Activated naive CD4-positive, alpha-beta T cell treated with Interleukin-2 at 50 U/mL for 16 hours (primary cell): ENCODE measurements around the gene CATSPER4.
"Not testable (repeated sequence)": the region's sequence is repeated elsewhere in the genome, so short reads cannot be mapped to it uniquely, and the experiment has no call there.

ENCODE experiments used
- DNase-seq: peaks from one replicate; pipeline ENCODE4 v3.0.0-alpha.2; 2020

CATSPER4 gene

DNA sequence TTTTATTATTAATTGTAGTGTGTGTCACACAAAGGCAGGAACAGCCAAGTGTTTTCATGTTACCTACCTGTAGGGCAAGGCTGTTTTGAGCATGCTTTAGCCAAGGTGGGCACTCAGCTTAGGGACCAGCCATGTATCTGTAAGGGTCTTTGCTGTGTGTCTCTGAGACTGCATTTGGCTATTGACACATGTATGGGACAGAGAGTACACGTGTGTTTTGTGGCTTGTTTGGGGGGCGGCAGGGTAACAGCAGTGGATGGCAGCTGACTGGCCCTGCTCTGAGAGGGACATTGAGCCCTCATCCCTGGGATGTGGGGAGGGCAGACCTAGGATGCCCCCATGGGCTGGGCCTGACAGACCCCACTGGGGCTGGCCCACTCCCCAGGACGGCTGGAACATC, 6.9 kb downstream of the CATSPER4 start:
- no peak for DNase-seq

DNA sequence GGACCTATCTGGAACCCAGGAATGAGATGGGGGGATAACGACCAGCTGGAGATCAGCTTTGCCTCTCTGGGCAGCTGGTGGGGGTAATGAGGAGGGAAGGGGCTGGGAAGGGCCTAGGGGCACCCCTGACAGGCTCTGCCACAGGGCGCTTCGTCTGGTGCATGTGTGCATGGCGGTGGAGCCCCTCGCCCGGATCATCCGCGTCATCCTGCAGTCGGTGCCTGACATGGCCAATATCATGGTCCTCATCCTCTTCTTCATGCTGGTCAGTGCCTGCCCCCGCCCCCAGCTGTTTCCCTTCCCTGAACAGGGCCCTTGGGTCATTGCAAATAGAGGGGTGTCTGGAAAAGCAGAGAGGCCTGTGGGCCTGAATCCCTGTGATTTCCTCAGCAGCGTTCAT, 7.4 kb downstream of the CATSPER4 start:
- DNase-seq, result no peak

GRCh38 chr1:26200413-26200812, 10.0 kb downstream of the CATSPER4 start:
- DNase-seq, result no peak

GRCh38 chr1:26203642-26204318, 13.4 kb downstream of the CATSPER4 start:
- DNase-seq, result no peak

GRCh38 chr1:26210147-26210870, 19.9 kb downstream of the CATSPER4 start:
- no peak for DNase-seq

DNA sequence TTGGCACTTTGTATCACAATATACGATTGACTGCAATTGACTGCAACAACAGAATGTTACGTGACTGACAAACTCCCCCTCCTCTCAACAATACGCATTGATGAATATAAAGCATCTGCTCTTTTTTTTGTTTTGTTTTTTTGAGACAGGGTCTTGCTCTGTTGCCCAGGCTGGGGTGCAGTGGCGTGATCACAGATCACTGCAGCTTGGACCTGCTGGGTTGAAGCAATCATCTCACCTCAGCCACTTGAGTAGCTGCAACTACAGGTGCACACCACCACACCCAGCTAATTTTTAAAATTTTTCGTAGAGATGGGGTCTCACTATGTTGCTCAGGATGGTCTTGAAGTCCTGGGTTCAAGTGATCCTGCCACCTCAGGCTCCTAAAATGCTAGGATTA, 22.3 kb downstream of the CATSPER4 start:
- DNase-seq, result no peak

DNA sequence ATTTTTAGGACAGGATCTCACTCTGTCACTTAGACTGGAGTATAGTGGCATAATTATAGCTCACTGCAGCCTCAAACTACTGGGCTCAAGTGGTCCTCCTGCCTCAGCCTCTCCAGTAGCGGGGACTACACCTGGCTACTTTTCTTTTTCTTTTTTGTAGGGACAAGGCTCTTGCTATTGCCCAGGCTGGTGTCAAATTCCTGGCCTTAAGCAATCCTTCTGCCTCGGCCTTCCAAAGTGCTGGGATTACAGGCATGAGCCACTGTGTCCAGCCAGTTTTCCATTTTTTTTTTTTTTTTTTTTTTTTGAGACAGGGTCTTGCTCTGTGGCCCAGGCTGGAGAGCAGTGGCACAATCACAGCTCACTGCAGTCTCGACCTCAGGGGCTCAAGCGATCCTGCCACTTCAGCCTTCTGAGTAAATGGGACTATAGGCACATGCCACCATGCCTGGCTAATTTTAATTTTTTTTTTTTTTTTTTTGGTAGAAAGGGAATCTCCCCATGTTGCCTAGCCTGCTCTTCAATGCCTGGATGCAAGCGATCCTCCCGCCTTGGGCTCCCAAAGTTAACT, 23.0 kb downstream of the CATSPER4 start:
- DNase-seq, result no peak

- DNase-seq, result no peak
Measured at GRCh38 chr1:26215246-26215645, 24.8 kb downstream of the CATSPER4 start.

DNA sequence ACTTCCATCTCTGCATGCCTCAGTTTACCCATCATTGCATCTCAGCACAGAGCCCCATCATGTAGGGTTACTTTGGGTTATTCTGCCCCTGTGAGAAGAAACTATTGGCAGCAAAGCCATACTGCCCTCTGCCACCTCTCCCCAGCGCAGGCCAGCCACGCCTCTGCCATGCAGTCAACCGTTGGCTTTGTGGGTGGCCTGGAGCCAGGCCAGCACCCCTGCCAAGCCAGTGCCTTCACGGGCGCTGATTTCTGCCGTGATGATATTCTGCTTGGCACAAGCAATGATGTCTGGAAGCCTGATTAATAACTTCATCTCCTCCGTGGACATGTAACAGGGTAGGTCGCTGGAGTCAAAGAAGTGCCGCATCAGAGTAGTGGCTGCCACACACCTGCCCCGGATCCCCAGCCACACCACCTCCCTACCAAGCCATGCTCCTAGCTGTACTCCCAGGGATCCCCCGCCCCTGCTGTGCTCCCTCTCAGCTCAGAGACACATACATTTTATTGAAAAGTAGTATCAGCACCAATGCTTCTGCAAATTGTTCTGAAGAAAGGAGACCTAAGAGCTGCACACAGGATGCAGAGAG, 28.6 kb downstream of the CATSPER4 start:
- DNase-seq, result no peak

DNA sequence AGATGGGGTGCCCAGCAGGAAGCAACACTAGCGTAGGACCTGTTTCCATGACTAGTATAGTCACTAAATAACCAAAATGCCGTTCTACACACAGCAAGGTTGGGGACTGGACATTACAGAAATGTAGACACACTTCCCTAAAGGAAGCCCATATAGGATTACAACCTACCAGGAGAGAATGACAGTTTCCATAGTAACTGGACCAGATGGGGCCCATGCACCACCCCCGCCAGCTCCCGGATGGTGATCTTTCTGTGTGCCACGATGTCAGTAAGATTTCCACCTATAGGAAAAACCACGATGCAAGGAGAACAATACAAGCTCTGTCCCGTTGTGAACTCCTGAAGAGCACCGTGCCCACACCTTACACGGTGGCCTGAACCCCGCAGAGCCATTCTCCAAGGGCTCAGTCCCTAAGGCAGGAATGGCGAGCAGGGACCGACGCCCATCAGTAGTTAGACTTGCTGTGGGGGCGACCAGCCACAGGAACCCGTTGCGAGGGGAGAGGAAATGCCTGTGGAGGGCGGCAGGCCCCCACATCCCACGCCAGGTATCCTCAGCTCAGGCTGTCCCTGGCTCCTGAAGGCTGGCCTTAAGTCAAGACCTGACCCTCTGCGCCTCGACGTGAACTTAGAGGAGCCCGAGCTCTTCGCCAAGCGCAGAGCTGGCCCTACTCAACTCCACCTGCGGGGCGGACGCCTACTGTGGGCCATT, 30.0 kb downstream of the CATSPER4 start:
- DNase-seq, result no peak

DNA sequence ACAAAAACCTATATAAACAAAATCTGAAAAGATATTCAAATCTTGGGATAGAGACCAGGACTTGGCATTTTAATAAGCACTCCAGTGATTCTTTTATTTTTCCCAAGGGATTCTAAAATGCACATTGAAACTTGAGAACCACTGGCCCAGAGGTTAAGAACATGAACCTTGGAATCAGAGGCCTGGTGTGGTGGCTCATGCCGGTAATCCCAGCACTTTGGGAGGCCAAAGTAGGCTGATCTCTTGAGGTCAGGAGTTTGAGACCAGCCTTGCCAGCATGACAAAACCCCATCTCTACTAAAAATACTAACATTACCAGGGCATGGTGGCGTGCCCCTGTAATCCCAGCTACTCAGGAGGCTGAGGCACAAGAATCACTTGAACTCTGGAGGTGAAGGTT, 30.7 kb downstream of the CATSPER4 start:
- DNase-seq, result no peak

DNA sequence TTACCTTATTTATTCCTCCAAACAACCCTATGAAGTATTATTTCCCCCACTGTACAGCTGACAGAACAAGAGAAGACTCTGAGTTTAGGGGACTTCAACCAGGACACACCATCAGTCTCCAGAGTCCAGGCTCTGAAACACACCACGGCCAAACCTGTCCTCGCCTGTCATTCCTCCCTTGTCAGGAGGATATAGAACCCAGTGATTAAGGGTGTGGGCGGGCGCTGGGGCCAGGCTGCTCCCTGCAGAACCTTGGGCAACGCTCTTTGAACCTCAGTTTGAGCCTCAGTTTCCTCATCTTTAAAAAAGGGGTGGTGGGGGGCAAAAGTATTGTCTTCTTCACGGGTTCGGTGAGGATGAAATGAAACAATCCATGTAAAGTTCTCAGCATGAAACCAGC, 34.2 kb downstream of the CATSPER4 start:
- DNase-seq, result no peak

- DNase-seq, result peak; percentile 52
Measured at GRCh38 chr1:26225033-26225831, 34.8 kb downstream of the CATSPER4 start.

- DNase-seq, result not testable (repeated sequence)
Measured at GRCh38 chr1:26230682-26231081, 40.3 kb downstream of the CATSPER4 start.

- peak; percentile 98 for DNase-seq
Measured at GRCh38 chr1:26233903-26234643, 43.7 kb downstream of the CATSPER4 start, which contains the start of gene CEP85. Gene CEP85 (plus strand): TSS chr1:26234200. CDS start chr1:26239784, 5,584 bp downstream.

DNA sequence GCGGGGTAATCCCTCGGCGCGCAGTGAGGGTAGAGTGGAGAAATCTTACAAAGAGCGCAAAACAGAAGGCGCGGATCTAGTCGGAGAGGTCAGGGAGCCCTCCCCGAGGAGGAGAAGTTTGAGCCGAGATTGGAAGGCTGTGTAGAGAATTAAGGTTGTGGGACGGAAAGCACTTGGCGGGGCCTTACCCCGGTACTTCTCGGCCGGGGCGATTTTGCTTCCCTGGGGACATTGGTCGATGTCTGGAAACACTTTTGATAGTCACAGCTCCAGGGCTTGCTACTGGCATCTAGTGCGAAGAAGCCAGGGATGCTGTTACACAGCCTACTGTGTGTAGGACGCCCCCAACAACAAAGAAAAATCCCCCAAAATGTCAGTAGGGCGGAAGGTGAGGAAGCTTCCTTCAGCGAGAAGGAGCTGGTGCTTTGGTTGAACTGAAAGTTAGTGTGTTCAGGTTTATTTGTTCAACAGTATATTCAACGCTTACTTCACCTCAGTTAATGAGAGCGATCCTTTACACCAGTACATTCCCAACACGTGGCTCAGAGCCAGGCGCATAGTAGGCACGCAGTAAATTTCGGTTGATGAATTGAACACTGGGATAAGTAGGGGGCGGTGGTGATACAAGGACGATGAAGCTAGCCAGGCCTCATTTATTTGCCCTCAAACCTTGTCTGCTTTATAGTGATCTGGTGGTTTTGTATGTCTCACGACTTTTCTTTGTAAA, 44.4 kb downstream of the CATSPER4 start:
- DNase-seq, result peak; percentile 16

- no peak for DNase-seq
Measured at GRCh38 chr1:26237230-26237966, 47.0 kb downstream of the CATSPER4 start.

DNA sequence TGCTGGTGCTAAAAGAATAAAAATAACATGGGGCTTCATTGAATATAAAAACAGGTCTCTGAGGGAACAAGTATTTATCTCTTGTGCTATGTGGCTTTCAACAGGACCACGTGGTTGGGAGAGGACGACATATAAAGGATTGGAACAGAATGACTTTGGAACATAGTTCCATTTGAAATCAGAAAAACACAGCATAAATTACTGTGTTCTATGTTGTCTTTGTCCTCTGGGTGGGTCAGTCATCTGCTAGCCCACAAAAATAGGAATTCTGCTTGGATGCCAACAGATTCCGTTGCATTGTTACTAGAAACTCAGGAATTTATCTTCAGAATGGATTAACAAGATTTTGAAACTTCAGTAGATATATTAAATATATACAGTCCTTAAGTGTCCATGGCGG, 49.5 kb downstream of the CATSPER4 start:
- DNase-seq, result no peak
